CD4-positive, alpha-beta T cell treated with Interleukin-21 for 1 hour (primary cell): ENCODE results near the gene PSME3IP1.
"Not testable (repeated sequence)": the region's sequence is repeated elsewhere in the genome, so short reads cannot be mapped to it uniquely, and the experiment has no call there.

ENCODE experiments used
- DNase-seq: peaks from one replicate; pipeline ENCODE4 v3.0.0-alpha.2; 2020

The PSME3IP1 gene

GRCh38 chr16:57123216-57123973 is 62.4 kb downstream of the PSME3IP1 start:
- no peak for DNase-seq

GRCh38 chr16:57118461-57119084 is 67.3 kb downstream of the PSME3IP1 start:
- DNase-seq, result no peak

GRCh38 chr16:57115514-57116182 is 70.2 kb downstream of the PSME3IP1 start:
- no peak for DNase-seq

GRCh38 chr16:57115168-57115513 is 70.7 kb downstream of the PSME3IP1 start:
- DNase-seq, result no peak

- no peak for DNase-seq
Observed at GRCh38 chr16:57113664-57114063, 72.2 kb downstream of the PSME3IP1 start.

GRCh38 chr16:57113042-57113453 is 72.8 kb downstream of the PSME3IP1 start:
- no peak for DNase-seq

GRCh38 chr16:57112403-57113041 is 73.3 kb downstream of the PSME3IP1 start:
- DNase-seq, result no peak

- no peak for DNase-seq
Observed at GRCh38 chr16:57111420-57111819, 74.4 kb downstream of the PSME3IP1 start.

- DNase-seq, result no peak
Observed at GRCh38 chr16:57110937-57111336, 74.9 kb downstream of the PSME3IP1 start.

- not testable (repeated sequence) for DNase-seq
Observed at GRCh38 chr16:57109259-57110105, 76.4 kb downstream of the PSME3IP1 start.

GRCh38 chr16:57108432-57108831 is 77.4 kb downstream of the PSME3IP1 start:
- DNase-seq, result no peak

GRCh38 chr16:57107321-57107922 is 78.4 kb downstream of the PSME3IP1 start:
- no peak for DNase-seq

- DNase-seq, result no peak
Observed at GRCh38 chr16:57106767-57107166, 79.1 kb downstream of the PSME3IP1 start.

- DNase-seq, result no peak
Observed at GRCh38 chr16:57105184-57105583, 80.7 kb downstream of the PSME3IP1 start.

GRCh38 chr16:57104706-57105105 is 81.1 kb downstream of the PSME3IP1 start:
- no peak for DNase-seq

GRCh38 chr16:57102888-57103851 is 82.7 kb downstream of the PSME3IP1 start:
- no peak for DNase-seq
